Chondrocyte (in vitro differentiated cells): Measurements from ENCODE around the gene GARNL3. TPM values are rescaled to one million over a fixed set of nuclear protein-coding genes. Genes with fewer than 3 reads are reported as not detected.

Experiments
- DNase-seq: peaks from one replicate; pipeline ENCODE4 v3.0.0; 2021; ENCODE audit warnings: mixed read lengths, low spot score
- H3K27ac Mint-ChIP-seq: one replicate; pipeline ENCODE4 v1.8.0; 2021; ENCODE audit warnings: mild to moderate bottlenecking, moderate library complexity, mixed read lengths; ENCODE audit not compliant: unreplicated experiment
- H3K27me3 Mint-ChIP-seq: 2 replicates; pipeline ENCODE4 v1.8.0; 2021; ENCODE audit warnings: low read depth, mixed read lengths
- H3K36me3 Mint-ChIP-seq: 2 replicates; pipeline ENCODE4 v1.8.0; 2021; ENCODE audit warnings: low read depth, mixed read lengths
- H3K4me1 Mint-ChIP-seq: 2 replicates; pipeline ENCODE4 v1.8.0; 2021; ENCODE audit warnings: low read depth, mild to moderate bottlenecking, mixed read lengths
- H3K4me3 Mint-ChIP-seq: one replicate; pipeline ENCODE4 v1.8.0; 2021; ENCODE audit warnings: mild to moderate bottlenecking, moderate library complexity, mixed read lengths; ENCODE audit not compliant: unreplicated experiment
- H3K9me3 Mint-ChIP-seq: 2 replicates; pipeline ENCODE4 v1.8.0; 2021; ENCODE audit warnings: low read depth, mixed read lengths
- total RNA-seq: library from RNA; stranded (reverse); gene quantifications from 3 replicates; pipeline ENCODE4 v1.2.1, GENCODE V29; 2021
- TF ChIP-seq, protein P1 (sequence below): fragments of 200-600 bp; sonication (generic); IDR thresholded peaks from 2 replicates; pipeline ENCODE4 v1.5.0; 2021; ENCODE audit warnings: antibody characterized with exemption, mild to moderate bottlenecking, moderate library complexity

The GARNL3 gene
- total RNA-seq, 1 donor from 2014 or later, result 8.9 TPM

DNA sequence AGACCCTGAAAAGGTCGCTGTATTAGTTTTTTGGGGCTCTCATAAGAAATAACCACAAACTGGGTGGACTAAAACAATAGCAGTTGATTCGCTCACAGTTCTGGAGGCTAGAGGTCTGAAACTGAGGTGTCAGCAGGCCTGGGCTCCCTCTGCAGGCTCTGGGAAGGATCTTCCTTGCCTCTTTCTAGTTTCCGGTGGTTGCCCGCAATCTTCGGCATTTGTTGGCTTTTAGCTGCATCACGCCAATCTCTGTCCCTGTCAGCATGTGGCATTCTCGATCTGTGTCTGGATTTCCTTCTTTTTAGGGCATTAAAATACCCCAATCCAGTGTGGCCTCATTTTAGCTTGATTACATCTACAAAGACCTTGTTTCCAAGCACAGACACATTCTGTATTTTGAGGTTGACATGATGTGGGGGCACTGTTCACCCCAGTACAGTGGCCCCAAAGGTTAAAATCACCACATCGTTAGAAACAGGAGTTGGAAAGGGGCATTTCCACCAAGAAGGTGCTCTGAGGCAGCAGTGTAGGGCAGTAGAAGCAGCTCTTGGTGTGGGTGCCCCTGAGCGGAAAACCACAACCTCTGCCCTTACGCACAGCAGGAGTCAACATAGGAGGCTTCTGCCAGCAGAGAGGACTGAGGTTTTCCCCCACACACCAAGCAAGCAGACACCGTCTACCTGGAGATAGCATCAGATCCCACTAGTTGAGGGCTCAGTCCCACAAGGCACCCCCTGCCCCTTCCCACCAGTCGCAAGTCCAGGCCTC lies 173.1 kb downstream of the GARNL3 start:
- TF ChIP-seq, protein P1, sequence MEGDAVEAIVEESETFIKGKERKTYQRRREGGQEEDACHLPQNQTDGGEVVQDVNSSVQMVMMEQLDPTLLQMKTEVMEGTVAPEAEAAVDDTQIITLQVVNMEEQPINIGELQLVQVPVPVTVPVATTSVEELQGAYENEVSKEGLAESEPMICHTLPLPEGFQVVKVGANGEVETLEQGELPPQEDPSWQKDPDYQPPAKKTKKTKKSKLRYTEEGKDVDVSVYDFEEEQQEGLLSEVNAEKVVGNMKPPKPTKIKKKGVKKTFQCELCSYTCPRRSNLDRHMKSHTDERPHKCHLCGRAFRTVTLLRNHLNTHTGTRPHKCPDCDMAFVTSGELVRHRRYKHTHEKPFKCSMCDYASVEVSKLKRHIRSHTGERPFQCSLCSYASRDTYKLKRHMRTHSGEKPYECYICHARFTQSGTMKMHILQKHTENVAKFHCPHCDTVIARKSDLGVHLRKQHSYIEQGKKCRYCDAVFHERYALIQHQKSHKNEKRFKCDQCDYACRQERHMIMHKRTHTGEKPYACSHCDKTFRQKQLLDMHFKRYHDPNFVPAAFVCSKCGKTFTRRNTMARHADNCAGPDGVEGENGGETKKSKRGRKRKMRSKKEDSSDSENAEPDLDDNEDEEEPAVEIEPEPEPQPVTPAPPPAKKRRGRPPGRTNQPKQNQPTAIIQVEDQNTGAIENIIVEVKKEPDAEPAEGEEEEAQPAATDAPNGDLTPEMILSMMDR, result peak; percentile 31
- no peak for DNase-seq
- Mint-ChIP-seq H3K9me3 (no peaks in the 10 kb centered on the region), H3K27me3 (no peaks in the 10 kb centered on the region), H3K27ac (no peak overlapping the region), H3K4me1 (no peaks in the 10 kb centered on the region), H3K36me3 (peaks cover 59% of the 10 kb centered on the region), H3K4me3 (no peak overlapping the region)

DNA sequence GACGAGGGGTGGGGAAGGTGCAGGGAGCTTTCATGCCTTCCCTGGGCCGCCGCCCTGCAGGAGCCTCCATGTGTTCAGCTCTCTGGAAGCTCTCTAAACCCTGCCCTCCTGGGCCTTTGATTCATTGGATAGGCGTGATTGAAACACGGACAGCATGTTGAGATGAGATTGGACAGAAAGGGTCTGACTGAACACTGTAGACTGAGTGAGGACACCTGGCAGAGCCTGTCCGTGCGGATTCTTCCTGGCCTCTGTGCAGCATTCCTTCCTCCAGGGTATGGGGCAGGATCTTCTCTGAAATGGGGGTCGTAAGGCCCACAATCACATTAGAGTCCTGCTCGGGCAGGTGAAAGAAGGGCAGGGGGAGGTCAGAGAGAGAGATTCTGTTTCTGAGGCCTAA lies 173.8 kb downstream of the GARNL3 start:
- H3K27me3 Mint-ChIP-seq, result no peaks in the 10 kb centered on the region
- TF ChIP-seq, protein P1, result no peak
- H3K27ac Mint-ChIP-seq, result no peak overlapping the region
- no peaks in the 10 kb centered on the region for H3K4me1 Mint-ChIP-seq
- H3K9me3 Mint-ChIP-seq, result no peaks in the 10 kb centered on the region
- peaks cover 62% of the 10 kb centered on the region for H3K36me3 Mint-ChIP-seq
- DNase-seq, result no peak
- no peak overlapping the region for H3K4me3 Mint-ChIP-seq

Other genes starting within 250 kb of the GARNL3 start
- gene ANGPTL2, start 142.1 kb upstream of the GARNL3 start, total RNA-seq, result 26.7 to 39.7 TPM (median 39.0 TPM) in 3 replicates
- 14.1 to 16.4 TPM (median 15.3 TPM) in 3 replicates for gene SLC2A8, start 132.4 kb downstream of the GARNL3 start, total RNA-seq
- gene ZNF79, start 159.6 kb downstream of the GARNL3 start, total RNA-seq, result 7.9 to 9.0 TPM (median 8.3 TPM) in 3 replicates
- 834 to 848 TPM (median 848 TPM) in 3 replicates for gene RPL12, start 186.6 kb downstream of the GARNL3 start, total RNA-seq
- gene LRSAM1, start 186.7 kb downstream of the GARNL3 start, total RNA-seq, result 25.6 to 29.3 TPM (median 27.5 TPM) in 3 replicates